GM21367 (cell line): Measurements from ENCODE around the gene PPP2R3B.
"Not testable (repeated sequence)": the region's sequence is repeated elsewhere in the genome, so short reads cannot be mapped to it uniquely, and the experiment has no call there.

ENCODE experiments used
- ATAC-seq: cut with Tn5 transposase; IDR thresholded peaks from one replicate; pipeline ENCODE4 v1.9.1; 2021; ENCODE audit not compliant: unreplicated experiment

Gene PPP2R3B

GRCh38 chrX:305781-306613 is 80.7 kb downstream of the PPP2R3B start:
- ATAC-seq: not testable (repeated sequence)

GRCh38 chrX:302975-303374 is 83.7 kb downstream of the PPP2R3B start:
- no peak for ATAC-seq

DNA sequence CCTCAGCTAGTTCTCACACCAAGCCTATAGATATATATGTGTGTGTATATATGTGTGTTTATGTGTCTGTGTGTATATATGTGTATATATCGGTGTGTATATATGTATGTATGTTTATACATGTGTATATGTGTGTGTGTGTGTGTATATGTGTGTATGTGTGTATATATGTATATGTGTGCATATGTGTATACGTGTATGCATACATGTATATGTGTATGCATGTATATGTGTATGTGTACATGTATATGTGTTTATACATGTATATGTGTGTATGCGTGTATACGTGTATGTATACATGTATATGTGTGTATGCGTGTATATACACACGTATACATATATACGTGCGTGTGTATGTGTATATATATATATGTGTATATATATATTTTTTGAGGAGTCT is 86.4 kb downstream of the PPP2R3B start:
- ATAC-seq: no peak

DNA sequence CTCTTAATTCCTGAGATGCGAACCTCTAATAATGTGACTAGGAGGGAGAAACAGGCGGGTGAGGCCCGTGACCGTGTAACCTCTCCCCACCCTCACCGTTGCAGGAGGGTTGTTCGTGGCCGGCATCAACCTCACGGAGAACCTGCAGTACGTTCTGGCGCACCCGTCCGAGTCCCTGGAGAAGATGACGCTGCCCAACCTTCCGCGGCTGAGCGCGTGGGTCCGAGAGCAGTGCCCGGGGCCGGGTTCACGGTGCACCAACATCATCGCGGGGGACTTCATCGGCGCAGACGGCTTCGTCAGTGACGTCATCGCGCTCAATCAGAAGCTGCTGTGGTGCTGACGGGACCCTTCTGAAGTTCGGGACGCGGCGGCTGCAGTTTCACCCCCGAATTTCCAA is 87.7 kb downstream of the PPP2R3B start:
- no peak for ATAC-seq

- no peak for ATAC-seq
Measured at GRCh38 chrX:295136-295535, 91.6 kb downstream of the PPP2R3B start.

DNA sequence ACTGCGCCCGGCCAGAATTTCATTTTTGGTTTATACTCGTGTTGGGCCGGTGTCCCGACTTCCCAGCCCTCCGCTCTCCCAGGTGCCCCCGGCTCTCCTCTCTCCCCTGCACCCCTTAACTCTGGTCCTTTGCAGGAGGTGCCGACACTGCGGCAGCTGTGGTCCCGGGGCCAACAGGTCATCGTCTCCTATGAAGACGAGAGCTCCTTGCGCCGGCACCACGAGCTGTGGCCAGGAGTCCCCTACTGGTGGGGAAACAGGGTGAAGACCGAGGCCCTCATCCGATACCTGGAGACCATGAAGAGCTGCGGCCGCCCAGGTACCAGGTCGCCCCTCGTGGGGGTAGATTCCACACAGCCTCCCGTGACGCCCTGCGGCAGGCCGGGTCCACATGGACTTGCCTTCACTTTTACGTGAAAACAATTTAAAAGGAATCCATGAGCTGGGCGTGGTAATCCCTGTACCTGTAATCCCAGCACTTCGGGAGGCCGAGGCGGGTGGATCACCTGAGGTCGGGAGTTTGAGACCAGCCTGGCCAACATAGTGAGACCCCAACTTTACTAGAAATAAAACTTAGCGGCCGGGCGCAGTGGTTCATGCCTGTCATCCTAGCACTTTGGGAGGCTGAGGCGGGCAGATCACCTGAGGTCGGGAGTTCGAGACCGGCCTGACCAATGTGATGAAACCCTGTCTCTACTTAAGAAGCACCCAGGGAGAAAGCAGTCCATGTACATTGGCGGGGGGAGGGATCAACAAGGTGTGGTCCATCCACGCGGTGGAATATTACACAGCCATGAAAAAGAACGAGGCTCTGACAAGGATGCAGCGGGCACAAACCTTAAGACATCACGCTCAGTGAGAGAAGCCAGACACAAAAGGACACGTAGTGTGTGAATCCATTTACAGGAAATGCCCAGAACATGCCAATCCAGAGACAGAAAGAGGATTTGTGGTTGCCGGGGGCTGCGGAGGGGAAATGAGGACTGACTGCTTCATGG is 93.5 kb downstream of the PPP2R3B start:
- ATAC-seq: no peak

- no peak for ATAC-seq
Measured at GRCh38 chrX:291411-291901, 95.3 kb downstream of the PPP2R3B start.

DNA sequence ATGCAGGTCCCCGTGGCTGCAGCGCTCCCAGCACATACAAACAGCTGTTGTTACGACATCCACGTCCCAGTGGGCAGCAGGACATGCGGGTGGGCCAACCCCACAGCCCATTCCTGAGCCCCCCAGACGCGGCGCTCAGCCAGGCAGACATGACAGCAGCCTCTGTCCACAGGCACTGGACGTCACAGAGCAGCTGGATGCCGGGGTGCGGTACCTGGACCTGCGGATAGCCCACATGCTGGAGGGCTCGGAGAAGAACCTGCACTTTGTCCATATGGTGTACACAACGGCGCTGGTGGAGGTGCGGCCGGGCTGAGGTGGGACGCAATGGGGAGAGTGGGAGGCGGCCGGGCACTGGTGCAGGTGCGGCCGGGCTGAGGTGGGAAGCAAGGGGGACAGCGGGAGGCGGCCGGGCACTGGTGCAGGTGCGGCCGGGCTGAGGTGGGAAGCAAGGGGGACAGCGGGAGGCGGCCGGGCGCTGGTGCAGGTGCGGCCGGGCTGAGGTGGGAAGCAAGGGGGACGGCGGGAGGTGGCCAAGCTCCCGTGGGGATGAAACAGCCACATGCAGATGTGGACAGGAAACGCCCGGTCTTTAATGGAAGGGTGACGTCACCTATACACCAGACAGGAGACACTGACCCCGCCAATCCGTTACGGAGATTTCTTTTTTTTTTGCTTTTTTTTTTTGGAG is 96.1 kb downstream of the PPP2R3B start:
- ATAC-seq: no peak

DNA sequence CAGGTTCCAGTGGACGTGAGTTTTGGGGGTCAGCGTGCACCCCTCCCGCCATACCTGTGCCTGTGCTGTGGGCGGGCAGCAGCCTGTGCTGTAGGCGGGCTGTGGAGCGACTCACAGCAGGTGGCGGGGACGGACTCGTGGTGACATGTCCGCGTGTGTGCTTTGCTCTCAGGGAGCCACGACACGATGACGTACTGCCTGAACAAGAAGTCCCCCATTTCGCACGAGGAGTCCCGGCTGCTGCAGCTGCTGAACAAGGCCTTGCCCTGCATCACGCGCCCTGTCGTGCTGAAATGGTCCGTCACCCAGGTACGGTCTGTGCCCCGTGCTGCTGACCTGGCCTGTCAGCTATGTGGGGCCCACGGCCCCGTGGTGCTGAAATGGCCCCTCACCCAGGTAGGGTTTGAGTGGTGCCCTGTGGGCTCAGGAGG is 98.1 kb downstream of the PPP2R3B start:
- ATAC-seq: no peak

DNA sequence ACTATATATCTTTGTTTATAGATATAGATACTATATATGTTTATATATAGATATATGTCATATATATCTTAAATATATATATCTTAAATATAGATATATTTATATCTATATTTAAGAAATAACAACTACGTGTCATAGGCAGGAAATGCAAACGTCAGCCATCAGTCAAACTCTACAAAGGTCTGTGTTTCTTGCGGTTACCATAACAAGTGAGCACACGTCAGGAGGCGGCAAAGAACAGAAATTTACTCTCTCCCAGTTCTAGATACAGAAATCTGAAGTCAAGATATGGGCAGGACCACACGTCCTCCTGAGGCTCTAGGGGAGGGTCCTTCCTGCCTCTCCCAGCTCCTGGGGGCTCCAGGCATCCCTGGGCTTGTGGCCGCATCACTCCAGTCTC is 99.0 kb downstream of the PPP2R3B start:
- ATAC-seq: no peak

DNA sequence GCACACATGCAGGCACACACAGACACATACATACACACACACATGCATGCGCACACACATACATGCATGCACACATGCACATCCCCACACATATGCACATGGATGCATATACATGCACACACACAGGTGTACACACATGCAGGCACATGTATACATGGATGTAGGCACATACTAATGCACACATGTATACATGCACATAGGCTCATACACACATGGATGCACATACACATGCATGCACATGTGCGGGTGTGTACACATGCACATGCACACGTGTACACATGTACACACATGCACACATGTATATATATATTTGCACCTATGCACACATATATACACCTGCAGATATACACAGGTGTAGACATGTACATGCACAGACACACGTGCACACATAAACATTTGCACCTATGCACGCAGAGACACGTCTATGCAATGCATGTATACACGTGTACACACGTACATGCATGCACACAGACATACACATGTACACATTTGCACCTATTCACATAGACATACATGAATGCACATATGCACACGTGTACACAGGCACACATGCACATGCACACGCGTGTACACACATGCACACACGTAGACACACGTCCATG is 101.5 kb downstream of the PPP2R3B start:
- no peak for ATAC-seq
